ENCODE results near the gene TSACC. TPM values are rescaled to one million over a fixed set of nuclear protein-coding genes. Genes with fewer than 3 reads are reported as not detected.

The TSACC gene
- total RNA-seq, 2 donors from 2014 or later, result not detected

DNA sequence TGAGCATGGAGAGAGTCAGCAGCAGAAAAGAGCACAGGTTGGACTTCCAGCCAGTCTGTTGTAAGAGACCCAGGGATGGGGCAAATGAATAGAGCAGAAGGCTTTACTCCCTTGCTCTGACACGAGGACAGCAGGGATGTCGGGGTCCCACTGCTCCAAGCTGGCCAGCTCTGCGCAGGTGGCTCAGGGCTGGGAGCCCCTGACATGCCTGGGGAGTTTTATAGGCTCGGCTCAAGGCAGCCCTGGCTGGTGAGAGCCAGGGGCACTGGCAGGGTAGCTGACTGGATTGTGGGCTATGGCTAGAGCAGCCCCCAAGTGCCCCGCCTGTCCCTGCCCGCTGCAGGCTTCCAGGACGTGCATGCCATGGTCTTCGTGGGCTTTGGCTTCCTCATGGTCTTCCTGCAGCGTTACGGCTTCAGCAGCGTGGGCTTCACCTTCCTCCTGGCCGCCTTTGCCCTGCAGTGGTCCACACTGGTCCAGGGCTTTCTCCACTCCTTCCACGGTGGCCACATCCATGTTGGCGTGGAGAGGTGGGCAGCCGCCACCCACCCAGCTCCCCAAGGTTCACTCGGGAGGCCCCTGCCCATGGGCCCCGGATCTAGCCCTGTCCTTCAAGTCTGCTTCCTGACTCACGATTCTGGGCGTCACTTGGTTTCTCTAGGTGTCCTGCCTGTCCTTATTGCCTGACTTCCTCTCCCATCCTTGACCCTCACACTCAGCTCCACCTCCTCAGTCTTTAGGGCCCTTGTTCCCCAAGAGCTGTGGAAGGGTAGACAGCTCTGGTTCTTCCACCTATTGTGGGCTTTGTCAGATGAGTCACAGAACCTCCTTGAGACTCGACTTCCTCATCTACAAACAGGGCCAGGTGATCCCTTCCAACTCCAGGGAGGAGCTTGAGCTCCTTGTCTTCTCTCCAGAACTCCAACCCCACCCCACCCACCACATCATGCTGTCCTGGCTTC is 38.9 kb downstream of the TSACC start:
- no peaks in the 10 kb centered on the region for H3K27me3 ChIP-seq
- no peaks in the 10 kb centered on the region for H3K9me3 ChIP-seq
- H3K27ac ChIP-seq, result no peak overlapping the region
- no peak overlapping the region for H3K4me3 ChIP-seq
- ATAC-seq, result no peak
- intact Hi-C loops (cut with DNase I), result no loop called here
- H3K36me3 ChIP-seq (replicated peaks in 1 of 2; ENCODE audit: insufficient read depth in 1 of 2, low read depth in 2 of 2), result no peaks in the 10 kb centered on the region
- TF ChIP-seq, protein P1, sequence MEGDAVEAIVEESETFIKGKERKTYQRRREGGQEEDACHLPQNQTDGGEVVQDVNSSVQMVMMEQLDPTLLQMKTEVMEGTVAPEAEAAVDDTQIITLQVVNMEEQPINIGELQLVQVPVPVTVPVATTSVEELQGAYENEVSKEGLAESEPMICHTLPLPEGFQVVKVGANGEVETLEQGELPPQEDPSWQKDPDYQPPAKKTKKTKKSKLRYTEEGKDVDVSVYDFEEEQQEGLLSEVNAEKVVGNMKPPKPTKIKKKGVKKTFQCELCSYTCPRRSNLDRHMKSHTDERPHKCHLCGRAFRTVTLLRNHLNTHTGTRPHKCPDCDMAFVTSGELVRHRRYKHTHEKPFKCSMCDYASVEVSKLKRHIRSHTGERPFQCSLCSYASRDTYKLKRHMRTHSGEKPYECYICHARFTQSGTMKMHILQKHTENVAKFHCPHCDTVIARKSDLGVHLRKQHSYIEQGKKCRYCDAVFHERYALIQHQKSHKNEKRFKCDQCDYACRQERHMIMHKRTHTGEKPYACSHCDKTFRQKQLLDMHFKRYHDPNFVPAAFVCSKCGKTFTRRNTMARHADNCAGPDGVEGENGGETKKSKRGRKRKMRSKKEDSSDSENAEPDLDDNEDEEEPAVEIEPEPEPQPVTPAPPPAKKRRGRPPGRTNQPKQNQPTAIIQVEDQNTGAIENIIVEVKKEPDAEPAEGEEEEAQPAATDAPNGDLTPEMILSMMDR (IDR thresholded peaks at IDR 0.05), result no peak
- no peak for TF ChIP-seq POLR2A (IDR thresholded peaks at IDR 0.05)
- H3K4me1 ChIP-seq, result peaks cover 15% of the 10 kb centered on the region
- WGBS, 2 donors, result 74 to 77% methylated on average over 9 to 20 of the region's 20 CpGs
- no peak for DNase-seq

GRCh38 chr1:156378557-156378956 is 40.2 kb downstream of the TSACC start:
- H3K4me3 ChIP-seq, result no peak overlapping the region
- H3K27ac ChIP-seq, result no peak overlapping the region
- H3K4me1 ChIP-seq, result peaks cover 7% of the 10 kb centered on the region
- WGBS, 2 donors, result 88 to 93% methylated on average over 4 to 6 of the region's 6 CpGs
- H3K36me3 ChIP-seq (replicated peaks in 1 of 2; ENCODE audit: insufficient read depth in 1 of 2, low read depth in 2 of 2), result no peaks in the 10 kb centered on the region
- no peaks in the 10 kb centered on the region for H3K9me3 ChIP-seq
- ATAC-seq (no peak), DNase-seq (no peak)
- TF ChIP-seq, protein P1 (IDR thresholded peaks at IDR 0.05), result no peak
- TF ChIP-seq POLR2A (IDR thresholded peaks at IDR 0.05), result no peak
- H3K27me3 ChIP-seq, result no peaks in the 10 kb centered on the region
- intact Hi-C loops (cut with DNase I), result no loop called here

DNA sequence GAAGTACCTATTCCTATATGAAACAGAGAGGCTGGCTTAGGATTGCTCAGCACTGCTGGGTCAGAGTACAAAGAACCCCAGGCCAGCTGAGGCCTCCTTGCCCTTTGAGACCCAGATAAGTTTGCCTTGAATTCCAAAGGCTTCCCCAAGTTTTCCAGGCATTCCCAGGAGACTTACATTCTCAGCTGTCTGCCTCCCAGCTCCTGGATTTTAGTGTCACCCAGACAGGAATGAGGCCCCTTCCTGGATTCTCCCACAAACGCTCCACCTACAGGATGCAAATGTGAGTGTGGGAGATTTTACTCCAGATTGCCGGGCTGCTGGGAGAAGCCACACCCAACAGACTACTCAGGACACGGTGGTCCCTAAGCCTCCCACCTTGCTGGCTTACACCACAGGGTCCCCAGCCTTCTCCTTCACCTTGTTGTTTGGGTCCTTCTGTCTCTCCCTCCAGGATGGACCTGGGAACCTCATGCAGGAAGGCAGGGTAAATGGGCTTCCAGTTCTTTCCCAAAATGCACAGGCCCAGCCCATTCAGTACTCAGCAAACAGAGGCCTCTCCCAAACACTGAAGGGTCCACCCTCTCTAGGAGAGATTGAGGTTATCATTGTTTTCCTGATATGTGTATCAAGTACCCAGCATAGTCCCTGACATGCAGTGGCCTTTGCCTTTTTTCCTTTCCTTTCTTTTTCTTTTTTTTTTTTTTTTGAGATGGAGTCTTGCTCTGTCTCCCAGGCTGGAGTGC is 41.3 kb downstream of the TSACC start:
- DNase-seq, result no peak
- Histone ChIP-seq H3K27me3 (no peaks in the 10 kb centered on the region), H3K4me3 (no peak overlapping the region), H3K36me3 (replicated peaks in 1 of 2; ENCODE audit: insufficient read depth in 1 of 2, low read depth in 2 of 2) (no peaks in the 10 kb centered on the region), H3K4me1 (no peaks in the 10 kb centered on the region), H3K9me3 (no peaks in the 10 kb centered on the region), H3K27ac (no peak overlapping the region)
- 64 to 70% methylated on average over 3 of the region's 3 CpGs for WGBS, 2 donors
- no peak for ATAC-seq
- intact Hi-C loops (cut with DNase I), result no loop called here
- no peak for TF ChIP-seq POLR2A (IDR thresholded peaks at IDR 0.05)
- TF ChIP-seq, protein P1 (IDR thresholded peaks at IDR 0.05), result no peak

- no peak for ATAC-seq
- intact Hi-C loops (cut with DNase I), result no loop called here
- WGBS, 2 donors, result 51 to 63% methylated on average over 5 to 7 of the region's 7 CpGs
These were observed 44.2 kb downstream of the TSACC start for GRCh38 chr1:156382561-156382960.

More at GRCh38 chr1:156382561-156382960, 44.2 kb downstream of the TSACC start:
- Histone ChIP-seq H3K4me3 (no peak overlapping the region), H3K27ac (no peak overlapping the region), H3K4me1 (no peaks in the 10 kb centered on the region), H3K9me3 (no peaks in the 10 kb centered on the region), H3K36me3 (replicated peaks in 1 of 2; ENCODE audit: insufficient read depth in 1 of 2, low read depth in 2 of 2) (no peaks in the 10 kb centered on the region), H3K27me3 (no peaks in the 10 kb centered on the region)
- no peak for DNase-seq
- no peak for TF ChIP-seq POLR2A (IDR thresholded peaks at IDR 0.05)
- TF ChIP-seq, protein P1 (IDR thresholded peaks at IDR 0.05), result no peak
